HK-2 (cell line): Measurements from ENCODE around the gene CHAF1B.
"Not testable (repeated sequence)": the region's sequence is repeated elsewhere in the genome, so short reads cannot be mapped to it uniquely, and the experiment has no call there.

ENCODE experiments used
- DNase-seq: peaks from one replicate; pipeline ENCODE4 v3.0.0-alpha.2; 2018; ENCODE audit not compliant: unreplicated experiment

The CHAF1B gene

GRCh38 chr21:36388096-36388495 is 2.9 kb downstream of the CHAF1B start:
- no peak for DNase-seq

- DNase-seq, result no peak
These were observed 3.6 kb downstream of the CHAF1B start for GRCh38 chr21:36388835-36389234.

DNA sequence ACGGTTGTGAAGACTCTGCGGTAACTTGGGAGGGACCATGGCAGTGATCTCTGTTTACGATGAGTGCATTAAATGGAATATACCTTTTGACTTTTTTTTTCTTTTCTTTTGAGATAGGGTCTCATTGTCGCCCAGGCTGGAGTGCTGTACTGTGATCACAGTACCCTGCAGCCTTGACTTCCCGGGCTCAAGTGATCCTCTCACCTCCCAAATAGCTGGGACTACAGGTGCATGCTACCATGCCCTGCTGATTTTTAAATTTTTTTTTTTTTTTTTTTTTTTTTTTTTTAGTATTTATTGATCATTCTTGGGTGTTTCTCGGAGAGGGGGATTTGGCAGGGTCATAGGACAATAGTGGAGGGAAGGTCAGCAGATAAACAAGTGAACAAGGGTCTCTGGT is 6.5 kb downstream of the CHAF1B start:
- not testable (repeated sequence) for DNase-seq

- no peak for DNase-seq
These were observed 10.3 kb downstream of the CHAF1B start for GRCh38 chr21:36395353-36396111.

- DNase-seq, result no peak
These were observed 11.1 kb downstream of the CHAF1B start for GRCh38 chr21:36396325-36396724.

GRCh38 chr21:36396971-36397370 is 11.8 kb downstream of the CHAF1B start:
- no peak for DNase-seq

GRCh38 chr21:36397606-36398005 is 12.4 kb downstream of the CHAF1B start:
- no peak for DNase-seq

- DNase-seq, result not testable (repeated sequence)
These were observed 14.5 kb downstream of the CHAF1B start for GRCh38 chr21:36399736-36400135.

- DNase-seq, result no peak
These were observed 15.5 kb downstream of the CHAF1B start for GRCh38 chr21:36400719-36401118.

- no peak for DNase-seq
These were observed 17.1 kb downstream of the CHAF1B start for GRCh38 chr21:36402339-36402738.

DNA sequence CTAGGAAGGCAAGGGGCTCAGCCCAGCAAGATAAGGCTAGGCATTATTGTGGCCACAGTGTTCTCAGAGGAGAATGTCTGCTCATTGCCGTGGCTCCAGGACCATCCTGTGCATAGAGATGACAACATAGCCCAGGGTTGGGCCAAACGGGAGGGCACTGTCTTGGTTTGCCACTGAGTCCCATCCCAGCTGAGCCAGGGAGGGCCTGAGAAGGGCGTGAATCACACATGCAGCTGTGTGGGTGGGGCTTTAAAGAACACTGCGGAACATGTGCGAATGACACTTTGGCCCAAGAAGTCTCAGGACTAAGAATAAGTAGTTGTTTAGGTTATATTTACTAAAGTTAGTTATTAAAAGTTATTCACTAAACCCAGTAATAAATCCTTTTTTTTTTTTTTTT is 18.5 kb downstream of the CHAF1B start:
- no peak for DNase-seq

DNA sequence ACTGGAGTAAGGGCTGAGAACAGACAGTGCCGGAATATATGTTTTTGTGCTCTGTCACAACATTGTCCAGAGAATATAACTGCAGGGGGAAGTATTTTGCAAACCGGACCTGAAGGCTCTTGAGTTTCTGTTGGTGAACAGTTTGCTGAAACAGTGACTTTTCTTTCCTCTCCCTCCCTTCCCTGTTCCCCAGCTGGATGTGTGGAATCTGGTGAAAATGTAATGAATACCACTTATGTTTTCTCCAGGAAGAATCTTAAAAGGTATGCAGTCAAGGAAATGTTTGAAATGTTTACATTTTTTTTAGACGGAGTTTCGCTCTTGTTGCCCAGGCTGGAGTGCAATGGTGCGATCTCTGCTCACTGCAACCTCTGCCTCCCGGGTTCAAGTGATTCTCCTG is 23.4 kb downstream of the CHAF1B start:
- DNase-seq, result no peak

GRCh38 chr21:36411301-36411700 is 26.1 kb downstream of the CHAF1B start:
- no peak for DNase-seq

GRCh38 chr21:36412916-36413315 is 27.7 kb downstream of the CHAF1B start:
- no peak for DNase-seq

DNA sequence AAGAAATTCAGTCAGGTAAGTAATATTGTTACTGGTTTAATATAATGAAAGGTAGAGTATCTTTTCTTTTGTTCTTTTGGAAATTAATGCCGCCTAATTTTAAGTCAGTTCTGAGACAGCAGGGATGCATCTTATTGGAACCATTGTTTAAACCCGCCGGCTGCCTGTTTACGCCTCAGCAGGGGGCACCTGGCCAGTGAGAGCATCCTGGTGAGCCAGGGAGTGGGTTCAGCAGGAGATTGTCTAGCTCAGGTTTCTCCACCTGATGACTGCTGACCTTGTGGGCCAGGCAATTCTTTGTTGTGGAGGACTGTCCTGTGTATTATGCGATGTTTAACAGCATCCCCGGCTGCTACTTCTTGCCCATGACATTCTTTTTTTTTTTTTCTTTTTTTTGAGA is 30.2 kb downstream of the CHAF1B start:
- no peak for DNase-seq

- DNase-seq, result no peak
These were observed 34.0 kb downstream of the CHAF1B start for GRCh38 chr21:36419241-36419640.

DNA sequence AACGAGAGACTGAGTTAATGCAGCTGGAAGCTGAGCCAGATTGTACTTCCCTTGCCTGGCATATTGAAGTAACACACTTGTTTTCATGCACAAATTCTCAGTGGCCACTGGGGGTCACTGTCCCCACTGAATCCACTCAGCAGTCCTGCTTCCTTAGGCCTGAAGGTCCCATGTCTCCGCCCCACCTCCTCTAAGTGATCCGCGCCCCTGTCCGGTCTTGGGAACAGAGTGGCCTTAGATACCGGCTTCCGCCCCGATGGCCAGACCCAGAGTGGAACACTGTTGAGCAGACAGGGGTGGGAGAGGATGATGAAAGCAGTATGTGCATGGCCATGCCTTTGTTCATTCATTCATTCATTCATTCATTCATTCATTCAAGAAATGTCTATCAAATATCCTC is 34.8 kb downstream of the CHAF1B start:
- peak; percentile 60 for DNase-seq

DNA sequence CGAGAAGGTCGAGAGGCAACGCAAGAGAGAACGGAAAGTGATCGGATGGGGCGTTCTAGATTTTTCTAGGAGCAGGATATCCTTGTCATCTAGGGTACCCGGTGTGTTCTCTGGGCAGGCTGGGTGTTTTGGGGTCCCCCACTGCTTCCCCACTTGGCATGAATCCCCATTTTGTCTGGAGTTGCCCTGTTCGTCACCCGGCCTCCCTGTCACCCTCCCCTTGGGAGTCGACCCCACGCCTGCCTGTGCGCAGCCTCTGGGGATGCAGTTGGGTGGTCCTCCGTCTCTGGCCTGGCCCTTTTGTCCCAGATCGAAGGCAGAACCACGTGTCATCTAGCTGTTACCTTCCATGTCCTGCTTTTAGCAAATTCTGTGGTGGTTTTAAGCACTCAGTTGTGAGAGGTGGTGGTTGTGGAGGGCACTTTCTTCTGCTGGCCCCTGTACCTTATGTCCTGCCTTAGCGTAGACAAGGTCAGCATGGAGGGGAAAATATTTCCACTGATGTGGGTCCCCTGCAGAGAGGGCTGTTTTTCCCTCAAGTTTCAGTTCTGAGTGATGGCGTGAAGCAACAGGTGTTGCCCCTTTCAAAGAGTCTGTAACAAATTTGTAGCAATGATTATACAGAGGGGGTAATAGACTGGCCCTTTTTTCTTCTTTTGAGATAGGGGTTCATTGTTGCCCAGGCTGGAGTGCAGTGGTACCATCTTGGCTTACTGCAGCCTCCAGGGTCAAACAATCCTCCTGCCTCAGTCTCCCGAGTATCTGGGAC is 35.6 kb downstream of the CHAF1B start:
- no peak for DNase-seq

- DNase-seq, result peak; percentile 58
These were observed 37.3 kb downstream of the CHAF1B start for GRCh38 chr21:36422279-36423098.

DNA sequence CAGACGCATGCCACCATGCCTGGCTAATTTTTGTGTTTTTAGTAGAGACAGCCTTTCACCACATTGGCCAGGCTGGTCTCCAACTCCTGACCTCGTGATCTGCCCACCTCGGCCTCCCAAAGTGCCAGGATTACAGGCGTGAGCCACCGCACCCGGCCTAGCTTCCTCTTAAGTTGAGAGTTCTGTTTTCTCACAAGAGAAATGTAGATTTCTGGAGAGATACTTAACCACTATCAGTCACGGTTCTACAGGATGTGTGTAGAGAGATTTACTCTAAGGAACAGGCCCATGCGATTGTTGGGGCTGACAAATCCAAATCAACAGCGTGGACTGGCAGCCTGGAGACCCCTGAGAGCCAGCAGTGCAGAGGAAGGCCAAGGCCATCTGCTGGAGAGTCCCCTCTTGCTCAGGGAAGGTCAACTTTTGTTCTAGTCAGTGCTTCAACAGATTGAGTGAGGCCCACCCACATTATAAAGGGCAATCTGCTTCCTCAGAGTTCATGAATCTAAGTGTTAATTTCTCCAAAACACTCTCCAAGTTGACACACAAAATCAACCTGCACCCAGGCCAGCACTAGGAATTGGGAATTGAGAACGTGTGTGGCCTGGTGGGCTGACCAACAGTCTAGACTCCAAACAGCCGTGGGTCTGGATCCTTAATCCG is 38.7 kb downstream of the CHAF1B start:
- no peak for DNase-seq

- DNase-seq, result no peak
These were observed 39.4 kb downstream of the CHAF1B start for GRCh38 chr21:36424592-36424991.

DNA sequence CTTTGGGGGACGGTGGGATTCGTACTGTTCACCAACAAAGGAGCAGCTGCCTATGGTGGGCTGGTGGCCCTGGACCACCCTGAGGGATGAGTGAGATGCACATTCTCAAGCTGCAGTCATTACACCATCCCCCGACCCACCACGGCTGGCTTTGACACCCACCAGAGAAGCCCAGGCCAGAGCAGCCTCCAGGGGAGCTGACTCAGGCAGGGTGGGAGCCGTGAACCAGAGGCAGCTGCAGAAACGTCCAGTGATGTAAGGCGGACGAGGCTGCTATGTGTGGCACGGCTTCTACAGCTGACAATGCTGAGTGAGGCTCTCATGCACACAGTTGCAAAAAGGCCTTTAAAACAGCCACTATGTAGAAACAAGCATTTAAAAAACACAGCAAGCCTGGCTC is 40.1 kb downstream of the CHAF1B start:
- no peak for DNase-seq
